Stimulated activated CD8-positive, alpha-beta memory T cell treated with anti-CD3 and anti-CD28 coated beads, Interleukin-12 subunit alpha, Interleukin-12 subunit beta, amount 100 ng/mL, for 24 hours (primary cell): ENCODE results near the gene CCDC68.
"Not testable (repeated sequence)": the region's sequence is repeated elsewhere in the genome, so short reads cannot be mapped to it uniquely, and the experiment has no call there.

Source experiments
- DNase-seq: peaks from one replicate; pipeline ENCODE4 v3.0.0-alpha.2; 2020; ENCODE audit errors: extremely low read depth

Gene CCDC68

DNA sequence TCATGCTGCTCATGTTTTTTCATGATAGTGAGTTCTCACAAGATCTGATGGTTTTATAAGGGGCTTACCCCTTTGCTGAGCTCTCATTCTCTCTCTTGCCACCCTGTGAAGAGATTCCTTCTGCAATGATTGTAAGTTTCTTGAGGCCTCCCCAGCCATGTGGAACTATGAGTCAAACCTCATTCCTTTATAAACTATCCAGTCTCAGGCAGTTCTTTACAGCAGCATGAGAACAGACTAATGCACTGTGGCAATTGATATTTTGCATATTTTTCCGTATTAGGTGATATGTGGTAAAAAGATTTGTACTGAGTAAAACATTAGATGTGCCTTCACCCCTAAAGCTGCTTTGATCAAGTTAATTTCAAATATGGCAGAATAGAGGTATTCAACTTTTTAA, 82.2 kb downstream of the CCDC68 start:
- DNase-seq: no peak

DNA sequence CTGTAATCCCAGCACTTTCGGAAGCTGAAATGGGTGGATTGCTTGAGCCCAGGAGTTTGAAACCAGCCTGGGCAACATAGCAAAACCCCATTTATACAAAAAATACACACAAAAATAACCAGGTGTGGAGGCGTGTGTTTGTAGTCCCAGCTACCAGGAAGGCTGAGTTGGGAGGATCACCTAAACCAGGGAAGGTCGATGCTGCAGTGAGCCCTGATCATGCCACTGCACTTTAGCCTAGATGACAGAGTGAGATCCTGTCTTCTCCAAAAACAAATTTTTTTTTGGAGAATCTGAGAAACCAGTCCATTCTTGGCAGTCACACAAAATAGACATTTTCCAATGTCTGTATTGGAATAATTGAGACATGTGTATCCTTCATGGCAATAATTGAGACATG, 84.2 kb downstream of the CCDC68 start:
- DNase-seq: no peak

DNA sequence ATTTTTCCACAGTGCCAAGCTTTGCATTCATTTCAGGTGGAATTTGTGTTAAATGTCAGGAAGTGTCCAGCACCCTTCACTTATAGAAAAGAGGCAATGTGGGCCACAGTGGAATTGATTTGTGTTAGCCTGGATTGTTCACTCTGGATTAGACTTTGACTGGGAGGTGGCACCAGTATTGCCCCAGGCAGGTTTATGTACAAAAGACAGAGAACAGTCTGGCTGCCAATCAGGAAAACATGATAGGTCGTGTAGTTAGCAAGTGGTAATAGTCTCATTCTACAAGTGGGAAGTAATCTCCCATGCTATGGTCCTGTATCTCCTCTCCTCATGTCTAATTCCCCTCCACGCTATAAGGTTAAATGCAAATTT, 85.4 kb downstream of the CCDC68 start:
- DNase-seq: no peak

DNA sequence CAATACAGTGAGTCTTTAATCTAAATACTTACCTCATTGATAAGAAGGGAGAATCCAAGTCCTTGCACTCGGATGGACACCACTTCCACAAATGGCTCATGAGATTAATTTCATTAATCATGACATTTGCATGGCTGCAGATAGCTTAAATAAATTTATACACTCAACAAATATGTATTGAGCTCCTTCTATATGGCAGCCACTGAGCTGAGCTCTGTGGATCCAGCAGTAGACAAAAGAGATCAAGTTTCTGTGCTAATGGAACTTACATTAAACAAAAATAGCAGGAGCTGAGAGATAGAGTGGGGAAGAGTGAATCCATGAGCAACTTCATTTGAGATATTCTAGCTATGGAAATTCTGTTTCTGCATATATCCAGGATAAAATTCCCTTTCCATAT, 86.6 kb downstream of the CCDC68 start:
- no peak for DNase-seq

DNA sequence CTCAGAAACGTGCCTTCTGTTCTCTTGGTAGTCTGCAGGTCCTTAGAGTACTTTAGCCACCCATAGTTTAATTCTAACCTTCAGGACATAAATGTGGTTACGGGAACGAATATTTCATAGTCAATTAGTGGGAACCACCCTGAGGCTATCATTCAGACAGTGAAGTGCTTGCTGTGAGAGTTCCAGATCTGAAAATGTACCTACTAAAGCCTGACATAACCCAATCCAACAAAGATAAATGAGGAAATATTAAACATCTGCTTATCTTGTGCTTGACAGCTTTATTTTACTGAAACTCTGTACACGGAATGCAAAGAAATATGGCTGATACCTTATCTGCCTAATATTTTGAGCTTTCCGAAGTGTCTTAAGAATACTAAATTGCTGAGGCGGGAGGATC, 88.0 kb downstream of the CCDC68 start:
- no peak for DNase-seq

DNA sequence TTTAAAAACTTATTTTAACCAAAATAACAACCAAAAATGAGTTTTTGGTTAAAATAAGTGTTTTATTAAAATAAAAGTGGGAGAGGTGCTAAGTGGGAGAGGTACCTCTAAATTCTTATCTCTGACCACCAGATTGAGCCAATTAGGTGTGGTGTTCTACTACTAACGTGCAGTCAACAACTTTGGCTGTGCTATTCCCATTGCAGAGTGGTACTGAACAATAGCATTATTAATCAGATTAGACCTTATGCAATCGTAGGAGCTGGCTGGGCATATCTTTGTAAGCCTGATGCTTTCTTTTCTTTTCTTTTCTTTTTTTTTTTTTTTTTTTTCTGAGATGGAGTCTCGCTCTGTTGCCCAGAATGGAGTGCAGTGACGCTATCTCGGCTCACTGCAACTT, 92.1 kb downstream of the CCDC68 start:
- DNase-seq: no peak

DNA sequence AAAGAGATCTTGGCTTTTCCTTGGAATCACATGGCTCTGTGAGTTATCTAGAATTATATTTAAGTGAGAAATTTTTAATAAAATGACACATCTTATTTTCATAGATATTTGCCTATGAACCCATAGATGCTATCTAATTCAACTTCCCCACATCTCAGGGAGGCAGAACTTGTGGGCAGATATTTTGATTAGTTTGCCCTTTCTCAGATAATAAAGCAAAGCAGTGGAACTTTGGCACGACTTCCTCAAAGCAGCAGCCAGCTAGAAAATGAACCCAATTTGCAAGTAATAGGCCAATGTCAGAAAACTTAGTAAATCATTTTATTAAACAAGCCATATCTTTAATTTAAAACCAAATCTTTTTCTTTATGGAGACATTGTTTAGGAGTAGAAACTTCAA, 98.3 kb downstream of the CCDC68 start:
- DNase-seq: no peak

DNA sequence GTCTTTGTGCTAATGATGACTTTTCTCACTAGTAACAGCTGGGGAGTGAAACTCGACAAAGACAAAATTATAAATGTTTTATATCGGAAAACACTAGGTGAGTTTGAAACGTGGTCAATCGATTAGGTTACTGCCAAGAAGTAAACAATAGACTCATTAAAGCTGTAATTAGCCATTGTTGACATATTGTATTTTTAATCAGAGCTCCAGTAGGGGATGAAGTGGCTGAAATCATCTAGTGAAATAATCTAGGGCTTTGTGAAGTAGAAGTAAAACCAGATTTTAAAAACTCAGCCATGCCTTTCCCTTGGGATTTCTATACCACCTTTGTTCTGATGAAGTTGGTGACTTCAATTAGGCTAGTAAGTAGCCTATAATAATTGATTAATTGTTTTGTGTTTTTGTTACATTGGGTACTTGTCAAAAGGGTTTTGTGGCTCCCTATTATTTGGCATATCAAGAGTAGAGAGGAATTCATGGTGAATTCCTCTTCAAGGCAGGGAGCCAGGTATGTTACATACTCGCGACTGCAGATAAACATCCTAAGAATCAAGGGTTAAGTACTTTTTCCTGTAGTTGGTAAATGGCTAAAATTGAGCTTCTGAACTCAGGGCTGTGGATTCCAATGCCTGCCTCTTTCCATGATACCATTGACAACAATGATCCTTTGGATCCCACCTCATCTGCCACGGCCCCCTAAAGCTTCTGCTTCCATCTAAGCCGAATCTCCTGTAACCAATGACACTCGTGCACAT, 99.4 kb downstream of the CCDC68 start:
- no peak for DNase-seq

DNA sequence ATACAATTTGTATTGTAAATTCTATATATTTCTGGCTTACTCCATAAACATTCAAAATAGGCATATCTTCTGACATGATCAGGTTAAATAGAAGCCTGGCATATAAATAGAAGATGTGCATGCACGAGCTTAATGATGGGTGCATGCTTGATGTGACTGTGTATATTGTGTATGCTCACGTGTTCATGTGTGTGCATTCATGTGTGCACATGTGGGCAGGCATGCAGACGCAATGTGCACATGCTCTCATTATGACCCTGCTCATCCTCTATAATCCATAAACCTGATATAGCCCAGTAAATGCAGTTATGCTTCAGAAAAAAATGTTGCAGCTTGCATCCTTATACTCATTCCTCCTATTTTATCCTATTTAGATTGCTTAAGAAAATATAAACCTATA, 101.8 kb downstream of the CCDC68 start:
- DNase-seq: no peak

DNA sequence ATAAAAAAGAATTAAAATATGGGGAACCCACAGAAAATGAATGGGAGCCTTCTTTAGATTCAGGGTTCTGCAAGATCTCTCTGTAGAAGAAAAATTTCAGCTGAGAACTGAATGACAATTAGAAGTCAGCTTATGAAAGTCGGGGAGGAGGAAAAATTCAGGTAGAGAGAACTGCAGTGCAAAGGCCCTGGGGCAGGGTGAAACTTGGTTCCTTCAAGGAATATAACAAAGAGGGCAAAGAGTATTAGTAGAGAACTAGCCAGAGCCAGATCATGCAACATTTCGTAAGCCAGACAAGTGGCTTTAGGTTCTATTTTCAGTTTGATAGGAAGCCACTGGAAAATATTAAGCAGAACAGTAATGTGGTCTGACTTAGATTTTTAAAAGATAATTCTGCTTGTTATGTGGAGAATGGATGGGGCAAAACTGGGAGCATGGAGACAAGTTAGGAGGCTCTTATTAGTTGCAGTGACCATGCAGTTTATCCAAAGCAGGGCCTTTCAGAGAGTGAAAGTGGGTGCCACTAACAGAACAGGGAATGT, 103.1 kb downstream of the CCDC68 start:
- DNase-seq: no peak

DNA sequence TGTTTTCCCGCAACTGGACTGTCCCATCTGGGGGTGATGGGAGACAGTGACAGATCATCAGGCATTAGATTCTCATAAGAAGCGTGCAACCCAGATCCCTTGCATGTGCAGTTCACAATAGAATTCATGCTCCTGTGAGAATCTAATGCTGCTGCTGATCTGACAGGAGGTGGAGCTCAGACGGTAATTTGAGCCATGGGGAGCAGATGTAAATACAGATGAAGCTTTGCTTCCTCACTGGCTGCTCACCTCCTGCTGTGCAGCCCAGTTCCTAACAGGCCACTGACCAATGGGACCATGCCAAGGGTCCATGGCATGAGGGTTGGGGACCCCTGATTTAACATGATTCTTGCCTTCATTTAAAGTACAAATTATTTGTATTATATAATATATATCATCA, 104.2 kb downstream of the CCDC68 start:
- not testable (repeated sequence) for DNase-seq

DNA sequence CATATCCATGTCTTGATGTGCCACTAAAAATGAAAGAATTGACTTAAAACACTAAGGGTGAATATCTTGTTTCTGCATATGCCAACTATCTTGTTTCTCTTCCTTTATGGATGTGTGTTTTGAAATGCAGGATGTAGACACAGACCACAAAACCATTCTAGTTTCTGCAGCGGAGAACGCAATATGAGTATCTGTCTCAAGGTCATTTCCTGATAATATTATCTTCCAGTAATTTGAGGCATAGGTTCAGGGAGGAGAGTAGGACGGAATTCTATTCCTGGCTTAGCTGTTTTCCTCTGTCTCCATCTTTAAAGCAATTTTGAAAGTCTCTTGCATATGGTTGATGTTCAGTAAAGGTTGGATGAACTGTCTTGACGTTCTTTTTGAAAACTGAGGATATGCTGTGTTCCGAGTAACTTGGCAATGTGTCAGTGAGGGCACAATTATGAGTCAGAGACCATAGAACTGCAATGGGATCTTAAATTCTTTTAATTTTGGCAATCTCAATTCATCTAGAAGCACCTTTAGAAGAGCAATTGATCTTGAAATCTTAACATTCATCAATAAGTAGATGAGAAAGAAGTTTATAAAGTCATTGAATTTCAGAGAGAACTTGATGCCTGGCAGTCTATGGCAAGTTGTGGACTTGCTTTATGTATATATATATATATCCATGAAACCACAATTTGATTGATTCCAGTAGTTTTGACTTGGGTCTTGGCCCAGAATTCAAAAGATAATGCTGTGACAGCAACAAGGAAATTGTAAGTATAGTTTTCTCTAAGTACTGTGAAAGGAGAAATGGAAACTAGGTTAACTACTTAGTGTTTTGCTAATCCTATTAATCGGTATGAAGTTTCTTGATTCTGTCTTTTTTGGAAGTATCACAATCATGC, 106.2 kb downstream of the CCDC68 start:
- no peak for DNase-seq
